22Rv1 (cell line): ENCODE data around the gene CCDC137.

ENCODE experiments used
- CTCF ChIP-seq: fragments of 450-650 bp; IDR thresholded peaks from 2 replicates; pipeline ENCODE4 v1.5.1; 2017; ENCODE audit warnings: mild to moderate bottlenecking
- ZFX ChIP-seq: fragments of 450-650 bp; IDR thresholded peaks from 2 replicates; pipeline ENCODE4 v1.6.1; 2017; ENCODE audit warnings: antibody characterized with exemption, borderline replicate concordance

GRCh38 chr17:81666342-81667191, at the start of gene CCDC137, which contains the start of gene OXLD1:
- TF ChIP-seq CTCF (no peak), ZFX (no peak)
